Omental fat pad (tissue), 4 donors: Measurements from ENCODE around the gene TSC22D4. TPM values are rescaled to one million over a fixed set of nuclear protein-coding genes. Genes with fewer than 3 reads are reported as not detected.
"Not testable (repeated sequence)": the region's sequence is repeated elsewhere in the genome, so short reads cannot be mapped to it uniquely, and the experiment has no call there.

ENCODE experiments used
- ATAC-seq: fragments of 150-250 bp; one replicate; pipeline ENCODE4 v1.9.1; 2016; ENCODE audit warnings: mild to moderate bottlenecking, moderate library complexity; ENCODE audit not compliant: low FRiP score
- DNase-seq: peaks from one replicate; pipeline ENCODE4 v3.0.0-alpha.2; 2019; ENCODE audit warnings: low spot score
- CTCF ChIP-seq, 3 donors: fragments of 450-650 bp; IDR thresholded peaks; one replicate each; pipeline ENCODE4 v1.5.1; 2016 to 2017; ENCODE audit warnings: antibody characterized with exemption in 3 of 3, mild to moderate bottlenecking in 3 of 3, moderate library complexity in 2 of 3
- total RNA-seq, 4 donors: library from RNA; depleted of rRNA; stranded (reverse); fragments of >200 nt; gene quantifications; one replicate each; pipeline ENCODE4 v1.1.0, GENCODE V29; 2016

Gene TSC22D4
- total RNA-seq, 4 donors from 2014 or later: 15.6 to 36.4 (median 21.4) TPM

GRCh38 chr7:100449190-100449795, 29.7 kb downstream of the TSC22D4 start:
- DNase-seq (no peak), ATAC-seq (no peak)
- no peak for TF ChIP-seq CTCF (IDR thresholded peaks at IDR 0.05)

- ATAC-seq, DNase-seq: not testable (repeated sequence)
Observed at GRCh38 chr7:100447363-100447762, 31.7 kb downstream of the TSC22D4 start.

GRCh38 chr7:100446040-100446439, 33.0 kb downstream of the TSC22D4 start:
- ATAC-seq (no peak), DNase-seq (no peak)

GRCh38 chr7:100444311-100445278, 34.4 kb downstream of the TSC22D4 start:
- TF ChIP-seq CTCF (IDR thresholded peaks at IDR 0.05): no peak
- DNase-seq: no peak

More at GRCh38 chr7:100446040-100446439, 33.0 kb downstream of the TSC22D4 start:
- no peak for TF ChIP-seq CTCF (IDR thresholded peaks at IDR 0.05)

GRCh38 chr7:100443096-100443840, 35.7 kb downstream of the TSC22D4 start:
- no peak for TF ChIP-seq CTCF (IDR thresholded peaks at IDR 0.05)
- ATAC-seq (no peak), DNase-seq (no peak)

More at GRCh38 chr7:100444311-100445278, 34.4 kb downstream of the TSC22D4 start:
- peak; percentile 61 for ATAC-seq

GRCh38 chr7:100441641-100442535, 37.1 kb downstream of the TSC22D4 start:
- TF ChIP-seq CTCF (IDR thresholded peaks at IDR 0.05): no peak
- no peak for DNase-seq
- no peak for ATAC-seq

GRCh38 chr7:100439244-100439643, 39.8 kb downstream of the TSC22D4 start:
- ATAC-seq, DNase-seq: not testable (repeated sequence)

GRCh38 chr7:100438731-100439130, 40.3 kb downstream of the TSC22D4 start:
- DNase-seq, ATAC-seq: not testable (repeated sequence)
